H1 (cell line): ENCODE measurements around the gene COL4A2. TPM values are rescaled to one million over a fixed set of nuclear protein-coding genes. Genes with fewer than 3 reads are reported as not detected.

Source experiments
- CTCF ChIA-PET: fragments of 300-600 bp; sonication (Branson Sonifier 250); formaldehyde crosslinking; loops from one replicate; lab custom pipeline; 2021; ENCODE audit not compliant: partially characterized antibody; lab: Charles Lee
- POLR2A ChIA-PET: fragments of 300-600 bp; sonication (Branson Sonifier 250); formaldehyde crosslinking; loops from one replicate; lab custom pipeline; 2021; ENCODE audit warnings: inconsistent platforms; ENCODE audit not compliant: partially characterized antibody; lab: Charles Lee
- DNase-seq, 2 experiments: peaks; one replicate each; pipeline versions ENCODE4 v3.0.0 to v3.0.0-alpha.2; 2010 to 2022; ENCODE audit warnings: low spot score in 2 of 2, low read depth in 1 of 2, mixed read lengths in 1 of 2
- FAIRE-seq: peaks from 2 replicates; lab custom pipeline; 2011; peaks lifted over from hg19 to GRCh38; lab: Jason Lieb, UNC
- H2AFZ ChIP-seq: 2 replicates; pipeline ENCODE4 v1.8.1; 2012; ENCODE audit warnings: low read length, inconsistent platforms
- H2AK5ac ChIP-seq: 2 replicates; pipeline ENCODE4 v1.6.1; 2013; ENCODE audit warnings: low read depth, low read length
- H2BK120ac ChIP-seq: replicated peaks from 2 replicates; pipeline ENCODE3; 2013; ENCODE audit warnings: low read depth, low read length, inconsistent platforms
- H2BK12ac ChIP-seq: 2 replicates; pipeline ENCODE4 v1.6.1; 2013; ENCODE audit warnings: low read depth, low read length
- H2BK15ac ChIP-seq: 2 replicates; pipeline ENCODE4 v1.6.1; 2013; ENCODE audit warnings: low read length
- H2BK20ac ChIP-seq: 2 replicates; pipeline ENCODE4 v1.6.1; 2013; ENCODE audit warnings: low read length
- H2BK5ac ChIP-seq: 2 replicates; pipeline ENCODE4 v1.6.1; 2013; ENCODE audit warnings: low read depth, low read length
- H3K14ac ChIP-seq: 2 replicates; pipeline ENCODE4 v1.6.1; 2013; ENCODE audit warnings: inconsistent platforms; ENCODE audit not compliant: insufficient read length
- H3K18ac ChIP-seq: 2 replicates; pipeline ENCODE4 v1.6.1; 2013; ENCODE audit warnings: low read length; ENCODE audit errors: extremely low read depth
- H3K23ac ChIP-seq: 2 replicates; pipeline ENCODE4 v1.6.1; 2013; ENCODE audit warnings: inconsistent platforms; ENCODE audit not compliant: insufficient read length
- H3K23me2 ChIP-seq: 2 replicates; pipeline ENCODE4 v1.6.1; 2013; ENCODE audit warnings: low read depth, low read length
- H3K27ac ChIP-seq: 2 replicates; pipeline ENCODE4 v1.6.1; 2011; ENCODE audit warnings: low read depth, low read length, inconsistent platforms
- H3K27me3 ChIP-seq, 4 experiments: replicated peaks in 1 of 4; 1 replicate in 1 of 4; 2 replicates in 3 of 4; pipeline versions ENCODE4 v1.6.1 to v1.8.1; 2011 to 2013; ENCODE audit warnings: low read length in 3 of 4, mild to moderate bottlenecking in 3 of 4, inconsistent platforms in 2 of 4, mixed read lengths in 2 of 4, moderate library complexity in 1 of 4; ENCODE audit not compliant: control insufficient read depth in 3 of 4, insufficient read depth in 3 of 4; ENCODE audit errors: extremely low read depth in 1 of 4
- H3K36me3 ChIP-seq, 4 experiments: 2 replicates each; pipeline versions ENCODE4 v1.6.1 to v1.8.1; 2011 to 2013; ENCODE audit warnings: mild to moderate bottlenecking in 4 of 4, low read length in 3 of 4, moderate library complexity in 2 of 4, control low read depth in 1 of 4, inconsistent platforms in 1 of 4; ENCODE audit not compliant: insufficient read depth in 4 of 4, control insufficient read depth in 2 of 4
- H3K4ac ChIP-seq: replicated peaks from 2 replicates; pipeline ENCODE3; 2013; ENCODE audit warnings: low read length, low read depth, mixed read lengths, inconsistent platforms; ENCODE audit not compliant: insufficient read length
- H3K4me1 ChIP-seq, 4 experiments: replicated peaks in 1 of 4; 1 replicate in 1 of 4; 2 replicates in 3 of 4; pipeline versions ENCODE4 v1.6.1 to v1.8.1; 2011 to 2013; ENCODE audit warnings: low read length in 3 of 4, inconsistent platforms in 2 of 4, mixed read lengths in 1 of 4; ENCODE audit not compliant: insufficient read depth in 4 of 4, control insufficient read depth in 3 of 4
- H3K4me2 ChIP-seq, 2 experiments: 2 replicates each; pipeline versions ENCODE4 v1.6.1 to v1.8.1; 2011 to 2013; ENCODE audit warnings: low read depth in 2 of 2, low read length in 2 of 2, control low read depth in 1 of 2, inconsistent platforms in 1 of 2, mild to moderate bottlenecking in 1 of 2; ENCODE audit not compliant: insufficient read depth in 1 of 2
- H3K4me3 ChIP-seq, 4 experiments: fragments of 200-600, 300-600 bp in 1 of 4; sonication (generic), shearing (Covaris generic), sonication (Bioruptor Twin) in 1 of 4; 2 replicates each; pipeline versions ENCODE4 v1.5.1 to v1.8.1; 2011 to 2016; ENCODE audit warnings: low read length in 4 of 4, low read depth in 3 of 4, control low read depth in 2 of 4, inconsistent platforms in 2 of 4, mild to moderate bottlenecking in 2 of 4, mixed read lengths in 1 of 4, moderate library complexity in 1 of 4; ENCODE audit not compliant: insufficient read depth in 2 of 4; ENCODE audit errors: extremely low read depth in 1 of 4
- H3K56ac ChIP-seq: replicated peaks from 2 replicates; pipeline ENCODE3; 2013; ENCODE audit warnings: low read depth, mild to moderate bottlenecking, mixed read lengths, low read length, inconsistent platforms; ENCODE audit not compliant: insufficient read length
- H3K79me1 ChIP-seq: 2 replicates; pipeline ENCODE4 v1.6.1; 2013; ENCODE audit warnings: low read depth, low read length, control low read depth
- H3K79me2 ChIP-seq, 2 experiments: 2 replicates each; pipeline versions ENCODE4 v1.6.1 to v1.8.1; 2012 to 2013; ENCODE audit warnings: low read length in 2 of 2, mild to moderate bottlenecking in 2 of 2, inconsistent platforms in 1 of 2; ENCODE audit not compliant: insufficient read depth in 2 of 2, control insufficient read depth in 1 of 2
- H3K9ac ChIP-seq, 4 experiments: replicated peaks in 1 of 4; 1 replicate in 1 of 4; 2 replicates in 3 of 4; pipeline versions ENCODE4 v1.6.1 to v1.8.1; 2011 to 2013; ENCODE audit warnings: low read depth in 3 of 4, low read length in 3 of 4, control low read depth in 2 of 4, mild to moderate bottlenecking in 2 of 4, moderate library complexity in 2 of 4, inconsistent platforms in 1 of 4; ENCODE audit errors: extremely low read depth in 1 of 4
- H3K9me3 ChIP-seq, 2 experiments: 2 replicates each; pipeline versions ENCODE4 v1.6.1 to v1.8.1; 2012 to 2013; ENCODE audit warnings: mild to moderate bottlenecking in 2 of 2, moderate library complexity in 2 of 2, control low read depth in 1 of 2, inconsistent platforms in 1 of 2, low read depth in 1 of 2, low read length in 1 of 2, mixed read lengths in 1 of 2; ENCODE audit not compliant: insufficient read depth in 2 of 2
- H4K20me1 ChIP-seq, 2 experiments: replicated peaks in 1 of 2; 2 replicates each; pipeline versions ENCODE3 to v1.8.1; 2011 to 2013; ENCODE audit warnings: inconsistent platforms in 2 of 2, low read length in 2 of 2, mild to moderate bottlenecking in 1 of 2; ENCODE audit not compliant: insufficient read depth in 2 of 2, control insufficient read depth in 1 of 2
- H4K5ac ChIP-seq: 2 replicates; pipeline ENCODE4 v1.6.1; 2013; ENCODE audit warnings: low read length, low read depth, mixed read lengths, inconsistent platforms; ENCODE audit not compliant: insufficient read length
- H4K8ac ChIP-seq: 2 replicates; pipeline ENCODE4 v1.8.0; 2013; ENCODE audit warnings: mild to moderate bottlenecking, moderate library complexity, low read length, inconsistent platforms; ENCODE audit not compliant: insufficient read depth; ENCODE audit errors: extremely low read depth
- H4K91ac ChIP-seq: replicated peaks from 2 replicates; pipeline ENCODE3; 2013; ENCODE audit warnings: low read length, mixed read lengths, inconsistent platforms; ENCODE audit not compliant: insufficient read length
- ASH2L ChIP-seq: fragments of 200-600, 300-600 bp; sonication (generic); IDR thresholded peaks from one replicate; pipeline ENCODE4 v1.7.1; 2017; ENCODE audit warnings: low read length
- BCL11A ChIP-seq, 2 experiments: IDR thresholded peaks; one replicate each; pipeline ENCODE4 v1.6.1; 2011; ENCODE audit warnings: low read depth in 2 of 2, low read length in 2 of 2, mild to moderate bottlenecking in 2 of 2
- BRCA1 ChIP-seq: IDR thresholded peaks from 2 replicates; pipeline ENCODE4 v1.6.1; 2012; ENCODE audit warnings: low read depth, low read length, improper control_type of control experiment
- CHD1 ChIP-seq: IDR thresholded peaks from 2 replicates; pipeline ENCODE4 v1.6.1; 2012; ENCODE audit warnings: low read depth, low read length, improper control_type of control experiment
- CHD2 ChIP-seq: IDR thresholded peaks from 2 replicates; pipeline ENCODE4 v1.6.1; 2012; ENCODE audit warnings: low read length, improper control_type of control experiment
- CREB1 ChIP-seq: IDR thresholded peaks from 2 replicates; pipeline ENCODE4 v1.6.1; 2012; ENCODE audit warnings: inconsistent platforms
- CTBP2 ChIP-seq: IDR thresholded peaks from 2 replicates; pipeline ENCODE4 v1.7.0; 2011; ENCODE audit warnings: borderline replicate concordance, mild to moderate bottlenecking, moderate library complexity, mixed read lengths, low read length; ENCODE audit not compliant: insufficient read depth, insufficient read length
- EZH2 ChIP-seq: fragments of 200-600 bp; sonication (generic); IDR thresholded peaks from 2 replicates; pipeline ENCODE4 v1.7.1; 2012; ENCODE audit warnings: low read depth, mild to moderate bottlenecking, moderate library complexity, low read length, inconsistent platforms; ENCODE audit not compliant: severe bottlenecking
- JUND ChIP-seq: IDR thresholded peaks from 2 replicates; pipeline ENCODE4 v1.6.1; 2011; ENCODE audit warnings: mild to moderate bottlenecking, improper control_type of control experiment, low read length
- POU5F1 ChIP-seq: IDR thresholded peaks from 2 replicates; pipeline ENCODE4 v1.6.1; 2011; ENCODE audit warnings: low read depth, mild to moderate bottlenecking, low read length, moderate library complexity
- RAD21 ChIP-seq, 2 experiments: IDR thresholded peaks in 1 of 2; conservative IDR thresholded peaks in 1 of 2; 2 replicates each; pipeline ENCODE4 v1.6.1; 2011; ENCODE audit warnings: low read depth in 2 of 2, low read length in 2 of 2, improper control_type of control experiment in 1 of 2, inconsistent platforms in 1 of 2, mild to moderate bottlenecking in 1 of 2, moderate library complexity in 1 of 2
- RFX5 ChIP-seq: IDR thresholded peaks from 2 replicates; pipeline ENCODE4 v1.6.1; 2011; ENCODE audit warnings: low read depth, low read length, improper control_type of control experiment, borderline replicate concordance
- SIX5 ChIP-seq: IDR thresholded peaks from 2 replicates; pipeline ENCODE4 v1.6.1; 2011; ENCODE audit warnings: mild to moderate bottlenecking, low read depth, low read length
- WGBS, 2 experiments: shearing (Covaris generic) in 1 of 2; methylation state at CpG; one replicate each; pipeline versions ENCODE4 v1.1.6 to v1.1.7; 2013 to 2015; ENCODE audit warnings: low lambda C conversion rate in 2 of 2, mixed read lengths in 2 of 2, inconsistent platforms in 1 of 2, low coverage in 1 of 2, missing lambda C conversion rate in 1 of 2; ENCODE audit not compliant: insufficient replicate concordance in 2 of 2, insufficient coverage in 1 of 2, insufficient read length in 1 of 2; ENCODE audit errors: extremely low coverage in 1 of 2, missing lambda C conversion rate in 1 of 2; 5-methylcytosine and 5-hydroxymethylcytosine counted together
- polyA plus RNA-seq, 7 experiments: library from polyadenylated mRNA; depleted of rRNA in 3 of 7; stranded (reverse) in 5 of 7; unstranded in 2 of 7; fragments of >200 nt in 5 of 7; fragments of 200-250 nt in 2 of 7; gene quantifications; 1 replicate in 5 of 7; 2 replicates in 1 of 7; 4 replicates in 1 of 7; pipeline versions ENCODE4 v1.2.1 to v1.2.3, GENCODE V29; 2011 to 2013; ENCODE audit warnings: missing spikeins in 2 of 7, mixed read lengths in 2 of 7
- total RNA-seq: library from RNA; stranded (reverse); fragmentation: NEBNext Ultra II Directional; extraction: Animal tissue kit (Norgen Biotek cat#: 25700); gene quantifications from 2 replicates; pipeline ENCODE4 v1.2.1, GENCODE V29; 2021

COL4A2 gene
- total and polyA plus RNA-seq, 2 of the 8 experiments (the other 6 are each of a cell fraction or from before 2014, with no cell fraction given), result 80.4 to 87.3 TPM

DNA sequence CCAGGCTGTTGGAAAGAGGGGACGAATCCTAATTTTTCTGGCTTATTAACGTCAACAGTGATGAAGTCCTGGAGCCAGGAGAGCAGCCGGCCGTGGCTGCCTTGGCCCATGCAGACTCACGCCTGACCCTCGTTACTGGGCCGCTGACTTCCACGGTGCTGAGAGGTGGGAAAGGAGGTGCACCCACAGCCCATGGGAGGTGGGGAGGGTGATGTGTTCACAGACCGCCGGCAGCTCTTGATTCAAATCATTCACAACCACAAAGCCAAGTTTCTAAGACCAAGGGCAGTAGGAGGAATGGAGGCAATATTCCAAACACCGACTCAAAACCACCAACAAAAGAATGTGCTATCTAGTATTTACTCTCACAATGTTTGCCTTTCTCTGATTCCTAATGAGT lies 24.3 kb downstream of the COL4A2 start:
- Histone ChIP-seq H3K14ac (no peak overlapping the region), H3K36me3 (no peaks in the 10 kb centered on the region; a peak in 1 of 8 replicates), H3K9ac (no peak overlapping the region), H3K9me3 (no peaks in the 10 kb centered on the region), H3K79me1 (peaks cover 3% of the 10 kb centered on the region; the same call in 1 of the 2 replicates), H3K79me2 (no peaks in the 10 kb centered on the region), H3K23me2 (no peaks in the 10 kb centered on the region), H3K4me3 (no peak overlapping the region), H3K56ac (no peak overlapping the region), H3K4ac (no peak overlapping the region), H4K8ac (no peak overlapping the region), H3K18ac (no peak overlapping the region), H4K91ac (no peak overlapping the region), H2BK20ac (no peak overlapping the region), H4K5ac (no peak overlapping the region), H2BK15ac (no peak overlapping the region), H3K4me1 (peaks cover 5 to 14% (median 9%) of the 10 kb centered on the region in 4 experiments), H2AK5ac (no peak overlapping the region), H2BK12ac (no peak overlapping the region), H2BK120ac (no peak overlapping the region), H4K20me1 (peaks cover 0 to 2% of the 10 kb centered on the region in 2 experiments), H3K23ac (no peak overlapping the region), H3K27ac (no peak overlapping the region), H3K4me2 (no peak overlapping the region), H3K27me3 (no peaks in the 10 kb centered on the region), H2AFZ (no peak overlapping the region), H2BK5ac (no peak overlapping the region)
- POLR2A ChIA-PET, result interaction anchor here (0.9 kb wide), 1 partner anchor 77 kb away, joined by 3 read pairs; no protein-coding TSS in a partner anchor
- CTCF ChIA-PET, result interaction anchor here (1.4 to 3.4 kb wide), 2 partner anchors 8 to 20 kb away, joined by 3 to 17 read pairs; no protein-coding TSS in a partner anchor
- DNase-seq (no peak), FAIRE-seq (no peak)
- 93% methylated on average over 11 of the region's 11 CpGs; no CpG with 5 or more reads in 1 of the 2 experiments for WGBS, 2 experiments
- TF ChIP-seq JUND (no peak), CHD2 (no peak), CTBP2 (no peak), RAD21 (IDR thresholded peaks at IDR 0.05 in 1 of 2, conservative IDR thresholded peaks at IDR 0.05 in 1 of 2; ENCODE audit: low read depth in 2 of 2, low read length in 2 of 2) (no peak), CHD1 (no peak), POU5F1 (no peak), RFX5 (no peak), BCL11A (IDR thresholded peaks at IDR 0.05; ENCODE audit: low read depth in 2 of 2, low read length in 2 of 2) (no peak), CREB1 (no peak), ASH2L (no peak), BRCA1 (no peak), SIX5 (no peak), EZH2 (no peak)
